Measurements from ENCODE around the gene RAB18. TPM values are rescaled to one million over a fixed set of nuclear protein-coding genes. Genes with fewer than 3 reads are reported as not detected.

RAB18 gene
- total RNA-seq, 2 experiments from 2014 or later = 8.1 to 36.2 TPM

DNA sequence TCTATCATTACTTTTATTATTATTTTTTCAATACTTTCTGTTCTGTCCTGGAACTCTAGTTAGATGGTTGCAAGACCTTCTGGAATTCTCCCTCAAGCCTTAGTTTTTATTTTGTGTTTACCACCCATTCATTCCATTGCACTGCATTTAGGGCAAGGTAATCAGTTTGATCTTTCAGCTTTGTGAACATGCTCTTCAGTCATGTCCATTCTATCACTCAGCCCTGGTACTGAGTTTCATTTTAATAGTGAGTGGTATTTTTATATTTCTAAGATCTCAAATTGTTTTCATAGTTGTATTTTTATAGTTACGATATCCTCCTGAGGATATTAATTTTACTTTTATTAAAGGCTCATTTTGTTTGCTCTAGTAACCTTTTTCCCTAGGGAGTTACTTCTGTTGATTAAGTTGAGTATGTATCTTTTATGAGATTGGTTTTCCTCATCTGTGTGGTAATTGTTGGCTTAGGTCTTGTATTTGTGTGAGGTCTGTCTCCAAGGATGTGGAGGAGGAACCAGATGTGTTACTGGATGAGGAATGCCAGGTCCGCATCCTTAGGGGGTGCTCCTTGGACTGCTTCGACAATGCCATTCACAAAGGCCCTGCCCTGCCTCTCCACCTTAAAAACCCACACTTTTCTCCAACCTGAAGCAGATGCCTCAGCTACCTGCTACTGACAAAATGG is 46.7 kb upstream of the RAB18 start:
- Histone ChIP-seq H3K4me2 (ENCODE audit: low read length) (no peak overlapping the region), H3K9me3 (ENCODE audit: low read length) (no peaks in the 10 kb centered on the region), H3K4me1 (ENCODE audit: insufficient read depth, low read length, poor library complexity, severe bottlenecking) (no peaks in the 10 kb centered on the region), H3K79me2 (ENCODE audit: insufficient read depth, low read depth, low read length) (no peaks in the 10 kb centered on the region), H4K20me1 (ENCODE audit: insufficient read depth, low read length) (no peaks in the 10 kb centered on the region), H3K9me2 (ENCODE audit: insufficient read depth, low read length) (no peaks in the 10 kb centered on the region), H3K4me3 (ENCODE audit: low read depth, low read length, poor library complexity, severe bottlenecking) (no peak overlapping the region), H3K27ac (ENCODE audit: low read depth, low read length, poor library complexity, severe bottlenecking) (no peak overlapping the region), H3K36me3 (ENCODE audit: insufficient read depth, low read length) (no peaks in the 10 kb centered on the region), H2AFZ (ENCODE audit: low read length) (no peak overlapping the region)
- DNase-seq (ENCODE audit: low spot score) = no peak
- intact Hi-C loops (cut with micrococcal nuclease; ENCODE audit: unreplicated experiment) = no loop called here
- ChIA-PET POLR2A (no interaction called here), CTCF (ENCODE audit: unreplicated experiment) (no interaction called here)
- no TSS peak for BruUV-seq (replicated peaks)
- no peak for TF ChIP-seq EZH2phosphoT487 (IDR thresholded peaks at IDR 0.05; ENCODE audit: borderline replicate concordance, low read depth, low read length)
- no peak for TF ChIP-seq CTCF (conservative IDR thresholded peaks at IDR 0.05; ENCODE audit: low read length)

GRCh38 chr10:27457966-27458365 is 46.1 kb upstream of the RAB18 start:
- Histone ChIP-seq H3K4me3 (ENCODE audit: low read depth, low read length, poor library complexity, severe bottlenecking) (no peak overlapping the region), H3K79me2 (ENCODE audit: insufficient read depth, low read depth, low read length) (no peaks in the 10 kb centered on the region), H3K4me2 (ENCODE audit: low read length) (no peak overlapping the region), H3K27ac (ENCODE audit: low read depth, low read length, poor library complexity, severe bottlenecking) (no peak overlapping the region), H3K9me2 (ENCODE audit: insufficient read depth, low read length) (no peaks in the 10 kb centered on the region), H2AFZ (ENCODE audit: low read length) (no peak overlapping the region), H4K20me1 (ENCODE audit: insufficient read depth, low read length) (no peaks in the 10 kb centered on the region), H3K36me3 (ENCODE audit: insufficient read depth, low read length) (no peaks in the 10 kb centered on the region), H3K9me3 (ENCODE audit: low read length) (no peaks in the 10 kb centered on the region), H3K4me1 (ENCODE audit: insufficient read depth, low read length, poor library complexity, severe bottlenecking) (no peaks in the 10 kb centered on the region)
- POLR2A ChIA-PET = interaction anchor here (1.3 kb wide), 1 partner anchor 46 kb away, joined by 4 read pairs; the partner anchor contains the start of gene RAB18
- intact Hi-C loops (cut with micrococcal nuclease; ENCODE audit: unreplicated experiment) = no loop called here
- DNase-seq (ENCODE audit: low spot score) = no peak
- no TSS peak for BruUV-seq (replicated peaks)
- CTCF ChIA-PET (ENCODE audit: unreplicated experiment) = no interaction called here
- TF ChIP-seq EZH2phosphoT487 (IDR thresholded peaks at IDR 0.05; ENCODE audit: borderline replicate concordance, low read depth, low read length) (no peak), CTCF (conservative IDR thresholded peaks at IDR 0.05; ENCODE audit: low read length) (no peak)

GRCh38 chr10:27461312-27461711 is 42.8 kb upstream of the RAB18 start:
- no peak overlapping the region for H2AFZ ChIP-seq (ENCODE audit: low read length)
- ChIA-PET POLR2A (no interaction called here), CTCF (ENCODE audit: unreplicated experiment) (no interaction called here)
- H3K4me2 ChIP-seq (ENCODE audit: low read length) = no peak overlapping the region
- H3K9me3 ChIP-seq (ENCODE audit: low read length) = no peaks in the 10 kb centered on the region
- no peaks in the 10 kb centered on the region for H3K79me2 ChIP-seq (ENCODE audit: insufficient read depth, low read depth, low read length)
- no peaks in the 10 kb centered on the region for H3K36me3 ChIP-seq (ENCODE audit: insufficient read depth, low read length)
- H3K9me2 ChIP-seq (ENCODE audit: insufficient read depth, low read length) = no peaks in the 10 kb centered on the region
- no TSS peak for BruUV-seq (replicated peaks)
- intact Hi-C loops (cut with micrococcal nuclease; ENCODE audit: unreplicated experiment) = no loop called here
- no peak for DNase-seq (ENCODE audit: low spot score)
- TF ChIP-seq EZH2phosphoT487 (IDR thresholded peaks at IDR 0.05; ENCODE audit: borderline replicate concordance, low read depth, low read length) (no peak), CTCF (conservative IDR thresholded peaks at IDR 0.05; ENCODE audit: low read length) (no peak)
- H4K20me1 ChIP-seq (ENCODE audit: insufficient read depth, low read length) = no peaks in the 10 kb centered on the region
- no peak overlapping the region for H3K27ac ChIP-seq (ENCODE audit: low read depth, low read length, poor library complexity, severe bottlenecking)
- H3K4me3 ChIP-seq (ENCODE audit: low read depth, low read length, poor library complexity, severe bottlenecking) = no peak overlapping the region
- no peaks in the 10 kb centered on the region for H3K4me1 ChIP-seq (ENCODE audit: insufficient read depth, low read length, poor library complexity, severe bottlenecking)
